GM21723 (cell line): ENCODE results near the gene SLC19A3.
"Not testable (repeated sequence)": the region's sequence is repeated elsewhere in the genome, so short reads cannot be mapped to it uniquely, and the experiment has no call there.

ENCODE experiments used
- ATAC-seq: cut with Tn5 transposase; IDR thresholded peaks from one replicate; pipeline ENCODE4 v1.9.1; 2021; ENCODE audit warnings: mild to moderate bottlenecking, moderate library complexity; ENCODE audit not compliant: unreplicated experiment

The SLC19A3 gene

GRCh38 chr2:227703961-227704360 is 13.9 kb downstream of the SLC19A3 start:
- no peak for ATAC-seq

GRCh38 chr2:227703280-227703732 is 14.5 kb downstream of the SLC19A3 start:
- ATAC-seq, result no peak

GRCh38 chr2:227701556-227701955 is 16.3 kb downstream of the SLC19A3 start:
- ATAC-seq, result no peak

- no peak for ATAC-seq
Observed at GRCh38 chr2:227696990-227697679, 20.7 kb downstream of the SLC19A3 start.

GRCh38 chr2:227687189-227687588 is 30.6 kb downstream of the SLC19A3 start:
- ATAC-seq, result no peak

GRCh38 chr2:227684258-227684657 is 33.6 kb downstream of the SLC19A3 start:
- no peak for ATAC-seq

- no peak for ATAC-seq
Observed at GRCh38 chr2:227677928-227678327, 39.9 kb downstream of the SLC19A3 start.

GRCh38 chr2:227674485-227674884 is 43.3 kb downstream of the SLC19A3 start:
- ATAC-seq, result no peak

- ATAC-seq, result not testable (repeated sequence)
Observed at GRCh38 chr2:227673620-227674019, 44.2 kb downstream of the SLC19A3 start.

GRCh38 chr2:227671170-227671905 is 46.5 kb downstream of the SLC19A3 start:
- ATAC-seq, result no peak

GRCh38 chr2:227666631-227667170 is 51.1 kb downstream of the SLC19A3 start, which contains the start of gene SCYGR5:
Gene SCYGR5, plus strand, starts transcription at chr2:227666804. Its CDS starts 0 bp downstream, at chr2:227666804.
- not testable (repeated sequence) for ATAC-seq

- ATAC-seq, result no peak
Observed at GRCh38 chr2:227665189-227665940, 52.5 kb downstream of the SLC19A3 start.

GRCh38 chr2:227661827-227662226 is 56.0 kb downstream of the SLC19A3 start:
- ATAC-seq, result no peak

GRCh38 chr2:227661025-227661649 is 56.7 kb downstream of the SLC19A3 start:
- ATAC-seq, result no peak

GRCh38 chr2:227657199-227657845 is 60.5 kb downstream of the SLC19A3 start:
- no peak for ATAC-seq

- no peak for ATAC-seq
Observed at GRCh38 chr2:227655454-227655853, 62.4 kb downstream of the SLC19A3 start.

- ATAC-seq, result no peak
Observed at GRCh38 chr2:227654426-227654825, 63.4 kb downstream of the SLC19A3 start.

GRCh38 chr2:227653419-227653818 is 64.4 kb downstream of the SLC19A3 start:
- ATAC-seq, result no peak

GRCh38 chr2:227643990-227644551 is 73.8 kb downstream of the SLC19A3 start:
- no peak for ATAC-seq

- no peak for ATAC-seq
Observed at GRCh38 chr2:227642656-227643055, 75.2 kb downstream of the SLC19A3 start.
